NCI-H2196 treated with DMSO at 0.1 percent for 48 hours (cell line): ENCODE results near the gene VEGFD.
"Not testable (repeated sequence)": the region's sequence is repeated elsewhere in the genome, so short reads cannot be mapped to it uniquely, and the experiment has no call there.

Experiments
- DNase-seq: peaks from one replicate; lab custom pipeline; 2025; ENCODE audit not compliant: unreplicated experiment; lab: John Stamatoyannopoulos, UW

Gene VEGFD

DNA sequence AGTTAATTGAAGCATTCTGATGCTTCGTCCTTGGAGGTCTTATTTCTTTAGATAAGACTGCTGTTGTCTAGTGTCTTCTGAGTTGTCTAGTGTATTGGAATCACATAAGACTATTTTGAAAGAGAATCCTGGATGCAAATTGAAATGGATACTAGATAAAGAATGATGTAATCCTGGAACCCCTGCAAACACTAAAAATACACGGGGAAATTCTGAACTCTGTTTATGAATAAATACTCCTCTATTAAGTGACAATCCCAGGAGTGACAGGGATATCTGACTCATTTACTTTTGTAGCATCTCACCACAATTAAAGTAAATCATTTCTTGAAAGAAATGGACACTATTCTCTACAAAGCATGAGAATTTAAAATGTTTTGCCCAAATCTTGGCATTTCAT is 69.7 kb downstream of the VEGFD start:
- DNase-seq: no peak

DNA sequence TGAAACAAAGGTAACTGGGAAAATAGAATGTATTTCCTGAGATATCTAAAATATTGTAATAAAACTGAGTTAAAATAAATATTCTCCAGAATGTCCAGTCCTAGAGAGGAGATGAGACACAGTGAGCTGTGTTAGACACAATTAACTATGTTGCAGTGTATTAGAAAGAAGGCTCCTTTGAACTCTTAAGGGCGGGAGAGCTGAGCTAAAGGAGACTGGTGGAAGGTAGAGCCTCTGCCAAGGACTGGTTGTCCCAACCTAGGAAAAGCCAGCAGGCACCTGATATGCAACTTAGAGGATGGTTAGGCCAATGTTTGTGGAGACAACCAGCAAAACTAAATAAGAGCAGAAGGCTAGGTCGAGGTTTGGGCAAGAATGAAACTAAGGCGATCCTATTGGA is 73.1 kb downstream of the VEGFD start:
- no peak for DNase-seq

DNA sequence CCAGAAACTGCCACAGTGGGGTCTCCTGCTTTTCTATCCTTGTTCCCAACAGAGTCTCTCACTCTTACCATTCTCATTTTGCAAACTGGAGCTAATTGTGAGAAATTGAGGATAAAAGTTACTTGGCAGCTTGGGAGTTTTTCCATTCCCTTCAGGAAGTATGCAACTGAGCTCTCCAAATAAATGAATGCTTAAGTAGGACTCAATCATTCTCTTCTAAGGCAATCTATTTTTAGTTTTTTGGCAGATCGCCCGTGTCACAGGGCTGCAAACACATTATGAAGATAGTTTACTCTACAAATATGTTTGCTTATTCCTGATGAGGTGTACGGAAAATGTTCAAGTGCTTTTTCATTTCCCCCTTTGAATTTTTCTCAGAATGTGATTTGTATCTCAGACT is 74.1 kb downstream of the VEGFD start:
- DNase-seq: no peak

DNA sequence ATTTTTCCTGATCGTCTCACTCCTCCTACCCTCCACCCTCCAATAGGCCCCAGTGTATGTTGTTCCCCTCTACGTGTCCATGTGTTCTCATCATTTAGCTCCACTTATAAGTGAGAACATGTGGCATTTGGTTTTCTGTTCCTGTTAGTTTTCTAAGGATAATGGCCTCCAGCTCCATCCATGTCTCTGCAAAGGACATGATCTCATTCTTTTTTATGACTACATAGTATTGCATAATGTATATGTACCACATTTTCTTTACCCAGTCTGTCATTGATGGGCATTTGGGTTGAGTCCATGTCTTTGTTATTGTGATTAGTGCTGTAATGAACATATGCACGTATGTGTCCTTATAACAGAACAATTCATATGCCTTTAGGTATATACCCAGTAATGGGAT is 78.3 kb downstream of the VEGFD start:
- not testable (repeated sequence) for DNase-seq

DNA sequence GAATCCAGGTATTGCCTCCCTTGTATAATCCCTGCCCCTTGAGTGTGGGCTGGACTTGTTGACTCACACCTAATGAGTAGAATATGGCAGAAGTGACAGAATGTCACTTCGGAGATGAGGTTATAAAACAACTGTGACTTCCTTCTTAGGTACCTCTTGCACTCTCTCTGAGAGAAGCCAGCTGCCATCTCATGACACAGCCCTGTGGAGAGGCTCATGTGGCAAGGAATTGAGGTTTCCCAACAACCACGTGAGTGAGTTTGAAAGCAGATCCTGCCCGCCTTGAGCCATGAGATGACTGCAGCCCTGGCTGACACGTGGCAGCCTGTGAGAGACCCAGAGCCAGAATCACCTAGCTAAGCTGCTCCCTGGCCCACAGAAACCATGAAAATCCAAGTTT is 82.3 kb downstream of the VEGFD start:
- DNase-seq: no peak

DNA sequence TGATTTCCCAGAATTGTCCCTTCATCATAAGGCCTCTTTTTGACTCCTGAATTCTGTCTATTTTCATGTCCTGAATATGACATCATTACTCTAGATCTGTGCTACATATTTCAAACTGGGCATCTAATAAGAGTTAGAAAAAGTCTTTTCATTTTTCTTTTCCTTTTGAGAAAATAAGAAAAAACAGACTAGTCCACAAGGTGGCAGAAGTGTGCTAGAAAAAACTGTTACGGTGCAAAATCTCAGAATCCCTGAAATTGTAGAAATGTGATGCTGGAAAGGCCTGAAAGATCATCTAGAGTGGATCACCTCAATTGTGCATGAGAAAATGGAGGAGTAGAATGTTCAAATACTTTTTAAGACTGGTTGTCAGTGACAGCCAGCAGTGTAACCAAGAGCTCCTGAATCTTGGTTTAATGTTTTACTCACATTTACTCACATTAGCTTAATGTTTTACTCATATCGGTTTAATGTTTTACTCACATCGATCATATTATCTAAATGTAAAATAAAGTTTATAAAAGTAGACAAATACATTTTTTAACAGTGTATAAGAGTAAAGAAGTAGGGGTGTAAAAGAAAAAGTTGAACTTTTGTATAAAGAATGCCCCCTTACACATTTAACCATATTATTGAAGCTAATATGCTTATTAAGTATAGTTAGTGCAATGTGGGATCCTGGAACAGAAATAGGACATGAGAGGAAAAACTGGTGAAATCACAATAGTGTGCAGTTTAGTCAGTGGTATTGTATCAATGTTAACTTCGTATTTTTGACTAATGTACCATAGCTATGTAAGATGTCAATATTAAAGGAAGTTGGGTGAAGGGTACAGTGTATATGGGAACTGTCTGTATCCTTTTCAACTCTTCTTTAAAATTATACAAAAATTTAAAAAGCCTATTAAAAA is 84.0 kb downstream of the VEGFD start:
- DNase-seq: no peak

DNA sequence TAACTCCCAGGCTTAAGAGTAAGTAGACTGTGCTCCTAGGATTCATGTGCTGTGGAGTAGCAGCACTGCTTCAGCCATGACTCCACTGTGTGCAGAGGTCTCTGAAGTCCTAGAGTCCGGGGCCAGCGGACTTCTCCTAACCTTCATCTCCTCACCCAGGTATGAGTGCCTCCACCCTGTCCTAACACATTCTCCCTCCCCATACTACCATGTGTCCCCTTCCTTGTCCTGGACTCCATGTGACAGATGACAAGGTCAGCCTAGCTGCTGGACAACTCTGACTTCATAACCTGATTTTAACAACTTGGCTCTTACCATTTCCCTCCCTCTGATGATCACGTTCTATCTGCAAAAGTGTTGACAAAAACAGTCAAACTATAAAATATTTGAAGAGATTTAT is 85.4 kb downstream of the VEGFD start:
- no peak for DNase-seq

DNA sequence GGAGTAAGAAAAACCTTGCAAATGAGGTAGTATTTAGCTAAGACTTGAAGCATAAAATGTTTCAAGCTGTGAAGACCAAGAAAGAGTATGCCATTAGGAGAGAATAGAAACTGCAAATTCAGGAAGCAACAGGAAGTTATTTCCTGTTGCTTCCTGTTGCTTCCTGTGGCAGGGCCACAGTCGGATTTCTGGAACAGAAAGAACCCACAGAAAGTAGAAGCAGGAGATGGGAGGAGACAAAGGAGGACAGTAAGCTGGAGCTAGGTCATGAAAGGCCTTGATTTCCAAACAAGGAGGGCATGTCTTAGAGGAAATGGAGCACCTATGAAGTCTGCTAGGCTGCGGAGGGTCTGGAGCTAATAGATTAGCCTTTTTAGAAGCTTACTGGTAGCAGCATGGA is 86.0 kb downstream of the VEGFD start:
- no peak for DNase-seq
